Pulmonary artery endothelial cell (primary cell): ENCODE measurements around the gene GAPVD1. TPM values are rescaled to one million over a fixed set of nuclear protein-coding genes. Genes with fewer than 3 reads are reported as not detected.

Source experiments
- DNase-seq: peaks from one replicate; pipeline ENCODE4 v3.0.0-alpha.2; 2011; ENCODE audit warnings: low read depth, low spot score
- total RNA-seq: library from RNA; depleted of rRNA; stranded (reverse); fragments of >200 nt; gene quantifications from 2 replicates; pipeline ENCODE4 v1.2.3, GENCODE V29; 2014

Gene GAPVD1
- total RNA-seq, 1 donor from 2014 or later = 49.3 TPM

GRCh38 chr9:125405938-125406809 is 144.5 kb downstream of the GAPVD1 start:
- DNase-seq = no peak

- DNase-seq = no peak
Observed at GRCh38 chr9:125406810-125407087, 145.1 kb downstream of the GAPVD1 start.

- no peak for DNase-seq
Observed at GRCh38 chr9:125407432-125407973, 145.9 kb downstream of the GAPVD1 start.

- DNase-seq = no peak
Observed at GRCh38 chr9:125407974-125408900, 146.6 kb downstream of the GAPVD1 start.

- no peak for DNase-seq
Observed at GRCh38 chr9:125409217-125409636, 147.6 kb downstream of the GAPVD1 start.

GRCh38 chr9:125409637-125410521 is 148.3 kb downstream of the GAPVD1 start:
- no peak for DNase-seq

GRCh38 chr9:125410522-125410894 is 148.9 kb downstream of the GAPVD1 start:
- DNase-seq = no peak

GRCh38 chr9:125411171-125411756 is 149.6 kb downstream of the GAPVD1 start:
- no peak for DNase-seq

GRCh38 chr9:125412166-125412565 is 150.5 kb downstream of the GAPVD1 start:
- no peak for DNase-seq

GRCh38 chr9:125413579-125413978 is 152.0 kb downstream of the GAPVD1 start:
- no peak for DNase-seq

- DNase-seq = no peak
Observed at GRCh38 chr9:125415583-125416460, 154.2 kb downstream of the GAPVD1 start.

- DNase-seq = no peak
Observed at GRCh38 chr9:125416517-125416916, 154.9 kb downstream of the GAPVD1 start.

Other genes starting within 250 kb of the GAPVD1 start
- 5.9 and 7.8 TPM in 2 replicates for gene SCAI, start 118.3 kb upstream of the GAPVD1 start, total RNA-seq
- gene PPP6C, start 72.0 kb upstream of the GAPVD1 start, total RNA-seq = 15.1 and 16.5 TPM in 2 replicates
- gene RABEPK, start 61.3 kb upstream of the GAPVD1 start, total RNA-seq = 34.0 and 44.0 TPM in 2 replicates
- gene HSPA5, start 20.5 kb upstream of the GAPVD1 start, total RNA-seq = 186 and 341 TPM in 2 replicates